HEK293T (cell line): Measurements from ENCODE around the gene PLA2R1.

Experiments
- CTCF ChIA-PET: fragments of 350-600 bp; formaldehyde crosslinking; extraction: SDS; loops from one replicate; lab custom pipeline; 2021; ENCODE audit warnings: antibody characterized with exemption, inconsistent platforms; lab: Yijun Ruan, JAX
- POLR2A ChIA-PET: fragments of 350-600 bp; formaldehyde crosslinking; extraction: SDS; loops from one replicate; lab custom pipeline; 2020; ENCODE audit warnings: antibody characterized with exemption, inconsistent platforms; lab: Yijun Ruan, JAX
- DNase-seq: peaks from one replicate; pipeline ENCODE4 v3.0.0; 2012; ENCODE audit warnings: mixed read lengths; ENCODE audit errors: extremely low spot score
- ARNT ChIP-seq: fragments of 450-650 bp; IDR thresholded peaks from 2 replicates; pipeline ENCODE4 v1.6.1; 2017; ENCODE audit warnings: mild to moderate bottlenecking
- BHLHE40 ChIP-seq: fragments of 450-650 bp; IDR thresholded peaks from 2 replicates; pipeline ENCODE4 v1.6.1; 2016; ENCODE audit warnings: mild to moderate bottlenecking, moderate library complexity, borderline replicate concordance
- CTBP1 ChIP-seq: fragments of 450-650 bp; IDR thresholded peaks from 2 replicates; pipeline ENCODE4 v1.6.1; 2016; ENCODE audit warnings: borderline replicate concordance
- ELF4 ChIP-seq: fragments of 450-650 bp; IDR thresholded peaks from 2 replicates; pipeline ENCODE4 v1.6.1; 2017; ENCODE audit warnings: antibody characterized with exemption
- FOXA1 ChIP-seq: fragments of 450-650 bp; IDR thresholded peaks from 2 replicates; pipeline ENCODE4 v1.6.1; 2016; ENCODE audit warnings: mild to moderate bottlenecking
- FOXK2 ChIP-seq: fragments of 450-650 bp; IDR thresholded peaks from 2 replicates; pipeline ENCODE4 v1.6.1; 2016; ENCODE audit warnings: mild to moderate bottlenecking
- FOXM1 ChIP-seq: fragments of 450-650 bp; IDR thresholded peaks from 2 replicates; pipeline ENCODE4 v1.6.1; 2017; ENCODE audit warnings: mild to moderate bottlenecking, borderline replicate concordance
- HDGF ChIP-seq: fragments of 450-650 bp; IDR thresholded peaks from 2 replicates; pipeline ENCODE4 v1.6.1; 2017; ENCODE audit warnings: antibody characterized with exemption, borderline replicate concordance
- L3MBTL2 ChIP-seq: fragments of 450-650 bp; conservative IDR thresholded peaks from 2 replicates; pipeline ENCODE4 v1.6.1; 2016; ENCODE audit warnings: mild to moderate bottlenecking
- LEF1 ChIP-seq: fragments of 450-650 bp; IDR thresholded peaks from 2 replicates; pipeline ENCODE4 v1.6.1; 2017; ENCODE audit warnings: mild to moderate bottlenecking, borderline replicate concordance
- NFRKB ChIP-seq: fragments of 450-650 bp; IDR thresholded peaks from 2 replicates; pipeline ENCODE4 v1.6.1; 2016; ENCODE audit warnings: mild to moderate bottlenecking, moderate library complexity
- PKNOX1 ChIP-seq: fragments of 450-650 bp; IDR thresholded peaks from 2 replicates; pipeline ENCODE4 v1.6.1; 2016
- SP1 ChIP-seq: fragments of 450-650 bp; IDR thresholded peaks from 2 replicates; pipeline ENCODE4 v1.6.1; 2017
- SUZ12 ChIP-seq: fragments of 450-650 bp; IDR thresholded peaks from 2 replicates; pipeline ENCODE4 v1.6.1; 2016; ENCODE audit warnings: mild to moderate bottlenecking
- TARDBP ChIP-seq: fragments of 450-650 bp; IDR thresholded peaks from 2 replicates; pipeline ENCODE4 v1.6.1; 2016
- ZNF384 ChIP-seq: fragments of 450-650 bp; IDR thresholded peaks from 2 replicates; pipeline ENCODE4 v1.6.1; 2016

PLA2R1 gene

DNA sequence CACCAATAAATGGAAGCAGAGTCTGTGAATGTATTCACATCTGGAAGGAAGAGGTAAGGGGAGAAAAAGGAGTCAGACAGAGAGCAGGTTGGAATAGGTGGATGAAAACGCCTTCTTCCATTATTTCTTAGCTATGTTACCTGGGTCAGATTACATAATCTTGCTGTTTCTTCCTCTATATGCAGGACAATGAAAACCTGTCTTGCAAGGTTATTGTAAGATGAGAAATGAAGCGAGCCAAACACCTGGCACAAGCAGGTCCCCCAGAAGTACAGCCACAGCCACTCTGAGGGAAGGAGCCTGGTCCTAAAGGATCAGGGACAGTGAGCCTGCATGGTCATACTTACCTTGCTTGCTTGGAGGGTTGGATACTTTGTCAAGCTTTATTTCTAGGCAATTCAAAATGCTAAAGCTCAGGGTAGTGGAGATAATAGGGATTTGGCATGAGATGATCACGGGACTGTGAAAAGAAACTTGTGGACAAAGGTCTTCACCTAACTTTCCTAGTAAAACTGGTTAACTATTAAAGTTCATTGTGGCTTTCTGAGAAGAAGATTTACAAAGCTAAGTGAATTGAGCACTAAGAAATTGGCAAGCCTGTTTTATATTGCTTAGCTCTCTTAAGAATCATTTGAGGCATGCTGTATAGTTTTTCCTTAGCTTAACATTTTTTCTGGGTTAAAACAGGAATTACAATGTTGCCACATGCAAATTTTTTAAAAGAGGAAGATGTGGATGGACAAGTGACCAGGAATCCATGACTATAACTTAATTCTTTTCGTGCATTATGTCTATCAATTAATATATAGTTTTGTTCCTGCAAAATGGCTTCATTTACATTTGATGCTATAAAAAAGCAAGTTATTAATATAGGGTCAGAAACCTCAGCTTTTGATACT, 15.7 kb upstream of the PLA2R1 start:
- no peak for DNase-seq
- TF ChIP-seq ARNT (no peak), HDGF (no peak)
- CTCF ChIA-PET: no interaction called here
- POLR2A ChIA-PET: no interaction called here

DNA sequence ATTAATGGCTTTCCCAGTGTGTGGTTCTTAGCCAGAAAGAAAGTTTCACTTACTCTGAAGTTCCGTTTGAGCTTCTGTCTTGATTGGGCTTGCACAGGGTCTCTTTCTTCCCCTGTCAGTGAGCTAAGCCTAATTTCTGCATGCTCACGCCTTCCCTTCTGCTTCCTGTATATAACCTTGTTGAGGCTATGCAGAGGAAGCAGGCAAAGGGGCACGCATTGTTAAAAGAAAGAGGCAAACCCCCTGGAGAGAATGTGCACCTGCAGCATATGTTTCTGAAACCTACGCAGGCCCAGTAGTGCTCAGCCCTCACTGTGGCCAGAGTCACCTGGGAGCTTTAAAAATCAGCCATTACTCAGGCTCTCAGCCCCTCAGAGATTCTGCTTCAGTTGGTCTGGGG, 14.5 kb upstream of the PLA2R1 start:
- no peak for TF ChIP-seq ARNT
- ChIA-PET CTCF (no interaction called here), POLR2A (no interaction called here)
- DNase-seq: no peak

- no peak for DNase-seq
- ChIA-PET POLR2A (no interaction called here), CTCF (no interaction called here)
- no peak for TF ChIP-seq L3MBTL2
- TF ChIP-seq TARDBP: no peak
- no peak for TF ChIP-seq BHLHE40
- TF ChIP-seq NFRKB: no peak
- TF ChIP-seq FOXM1: no peak
- no peak for TF ChIP-seq FOXK2
- TF ChIP-seq SUZ12: no peak
- no peak for TF ChIP-seq FOXA1
- TF ChIP-seq SP1: no peak
- no peak for TF ChIP-seq HDGF
- no peak for TF ChIP-seq PKNOX1
- TF ChIP-seq LEF1: no peak
- no peak for TF ChIP-seq ELF4
- no peak for TF ChIP-seq CTBP1
- no peak for TF ChIP-seq ARNT
- TF ChIP-seq ZNF384: no peak
Measured at GRCh38 chr2:160076241-160076640, 13.8 kb upstream of the PLA2R1 start.

- no peak for DNase-seq
- TF ChIP-seq ARNT (no peak), TARDBP (no peak), FOXA1 (no peak), PKNOX1 (no peak), NFRKB (no peak), BHLHE40 (no peak), FOXM1 (no peak), LEF1 (no peak)
- CTCF ChIA-PET: interaction anchor here (0.6 kb wide), 1 partner anchor 587 kb away, joined by 4 read pairs; no protein-coding TSS in a partner anchor
- POLR2A ChIA-PET: no interaction called here
Measured at GRCh38 chr2:160075171-160075570, 12.8 kb upstream of the PLA2R1 start.

DNA sequence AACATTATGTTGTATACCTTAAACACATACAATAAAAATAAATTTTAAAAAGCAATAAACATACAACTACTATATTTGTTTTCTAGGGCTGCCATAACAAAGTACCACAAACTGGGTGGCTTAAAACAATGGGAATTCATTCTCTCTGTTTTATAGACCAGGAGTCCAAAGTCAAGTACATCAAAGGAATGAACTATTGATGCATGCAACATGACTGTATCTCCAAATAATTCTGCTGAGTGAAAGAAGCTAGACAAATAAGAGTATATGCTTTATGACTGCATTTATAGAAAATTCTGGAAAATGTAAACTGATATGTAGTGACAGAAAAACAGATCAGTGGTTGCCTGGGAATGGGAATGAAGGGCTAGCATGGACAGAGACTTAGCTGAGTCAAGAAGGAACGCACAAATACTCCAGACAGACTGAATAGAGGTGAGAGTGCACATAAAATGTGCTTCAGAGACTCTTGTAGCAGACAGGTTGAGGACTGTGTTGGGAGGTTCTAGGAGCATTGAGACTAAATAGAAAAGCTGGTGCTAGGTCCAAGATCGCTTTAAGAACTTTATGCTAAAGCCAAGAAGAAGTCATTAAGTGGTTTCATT, 11.0 kb upstream of the PLA2R1 start:
- DNase-seq: no peak
- no peak for TF ChIP-seq FOXM1
- TF ChIP-seq FOXK2: no peak
- TF ChIP-seq HDGF: no peak
- TF ChIP-seq ELF4: no peak
- no peak for TF ChIP-seq PKNOX1
- no peak for TF ChIP-seq CTBP1
- no peak for TF ChIP-seq SP1
- TF ChIP-seq SUZ12: no peak
- no peak for TF ChIP-seq ARNT
- TF ChIP-seq NFRKB: no peak
- no peak for TF ChIP-seq FOXA1
- no peak for TF ChIP-seq LEF1
- ChIA-PET POLR2A (no interaction called here), CTCF (no interaction called here)

- TF ChIP-seq BHLHE40 (no peak), ARNT (no peak), CTBP1 (no peak), PKNOX1 (no peak), HDGF (no peak), SUZ12 (no peak), TARDBP (no peak), FOXM1 (no peak), ELF4 (no peak), LEF1 (no peak), NFRKB (no peak), SP1 (no peak), FOXK2 (no peak), FOXA1 (no peak), ZNF384 (no peak)
- ChIA-PET CTCF (no interaction called here), POLR2A (no interaction called here)
- DNase-seq: no peak
Measured at GRCh38 chr2:160068906-160069305, 6.5 kb upstream of the PLA2R1 start.
